Caco-2 (cell line): Measurements from ENCODE around the gene NCKAP5. TPM values are rescaled to one million over a fixed set of nuclear protein-coding genes. Genes with fewer than 3 reads are reported as not detected.

Experiments
- BruUV-seq: library from RNA; stranded (reverse); fragments of 400-500 nt; replicated peaks from 2 replicates; lab custom pipeline; 2021; lab: Mats Ljungman, UMichigan
- CTCF ChIA-PET: fragments of 300-600 bp; sonication (Branson Sonifier 250); formaldehyde crosslinking; loops from one replicate; lab custom pipeline; 2022; ENCODE audit warnings: antibody characterized with exemption; lab: Charles Lee
- POLR2A ChIA-PET: fragments of 300-600 bp; sonication (Branson Sonifier 250); formaldehyde crosslinking; loops from one replicate; lab custom pipeline; 2022; ENCODE audit warnings: antibody characterized with exemption; lab: Charles Lee
- DNase-seq, 2 experiments: peaks; one replicate each; pipeline versions ENCODE4 v3.0.0 to v3.0.0-alpha.2; 2020 to 2022
- H3K27me3 ChIP-seq: replicated peaks from 2 replicates; pipeline ENCODE4 v1.6.0; 2011; ENCODE audit warnings: low read length; ENCODE audit not compliant: control insufficient read depth, insufficient read depth
- H3K36me3 ChIP-seq: 2 replicates; pipeline ENCODE4 v1.5.1; 2011; ENCODE audit warnings: low read length; ENCODE audit not compliant: control insufficient read depth, insufficient read depth
- H3K4me1 ChIP-seq: fragments of 250-450 bp; sonication (Bioruptor Pico); 2 replicates; pipeline ENCODE4 v1.5.1; 2020; ENCODE audit warnings: mild to moderate bottlenecking
- H3K4me3 ChIP-seq: 2 replicates; pipeline ENCODE4 v1.5.1; 2011; ENCODE audit warnings: low read depth, mild to moderate bottlenecking, control low read depth, low read length
- H3K9me3 ChIP-seq: fragments of 250-450 bp; sonication (Bioruptor Pico); 2 replicates; pipeline ENCODE4 v1.5.1; 2020; ENCODE audit warnings: mild to moderate bottlenecking, moderate library complexity
- H3K27ac Mint-ChIP-seq: one replicate; pipeline ENCODE4 v1.8.0; 2022; ENCODE audit warnings: mixed read lengths; ENCODE audit not compliant: unreplicated experiment
- H3K27me3 Mint-ChIP-seq: one replicate; pipeline ENCODE4 v1.8.0; 2022; ENCODE audit warnings: mixed read lengths; ENCODE audit not compliant: insufficient read depth, unreplicated experiment
- H3K36me3 Mint-ChIP-seq: one replicate; pipeline ENCODE4 v1.8.0; 2022; ENCODE audit warnings: mild to moderate bottlenecking, mixed read lengths; ENCODE audit not compliant: insufficient read depth, unreplicated experiment
- H3K4me1 Mint-ChIP-seq: one replicate; pipeline ENCODE4 v1.8.0; 2022; ENCODE audit warnings: low read depth, mixed read lengths; ENCODE audit not compliant: unreplicated experiment
- H3K4me3 Mint-ChIP-seq: one replicate; pipeline ENCODE4 v1.8.0; 2022; ENCODE audit warnings: mild to moderate bottlenecking, moderate library complexity, mixed read lengths; ENCODE audit not compliant: unreplicated experiment
- H3K9me3 Mint-ChIP-seq: one replicate; pipeline ENCODE4 v1.8.0; 2022; ENCODE audit warnings: mixed read lengths; ENCODE audit not compliant: unreplicated experiment
- intact Hi-C: fragments of 100-400 bp; cut with micrococcal nuclease; formaldehyde crosslinking; loops from one replicate; pipeline ENCODE4 v1.10.0; 2022; ENCODE audit not compliant: unreplicated experiment
- total RNA-seq: library from RNA; stranded (reverse); gene quantifications from 2 replicates; pipeline ENCODE4 v1.2.3, GENCODE V29; 2022
- TF ChIP-seq, protein P1 (sequence below), 2 experiments: fragments of 200-600 bp in 1 of 2; IDR thresholded peaks; 1 replicate in 1 of 2; 2 replicates in 1 of 2; pipeline versions ENCODE4 v1.5.1 to v1.8.0; 2011 to 2022; ENCODE audit warnings: antibody characterized with exemption in 1 of 2, control low read depth in 1 of 2, inconsistent platforms in 1 of 2, low read depth in 1 of 2, low read length in 1 of 2, mild to moderate bottlenecking in 1 of 2, moderate library complexity in 1 of 2; ENCODE audit not compliant: insufficient read depth in 1 of 2, severe bottlenecking in 1 of 2, unreplicated experiment in 1 of 2

Gene NCKAP5
- total RNA-seq, 1 experiment from 2014 or later: 3.8 TPM

- Histone ChIP-seq H3K4me1 (no peaks in the 10 kb centered on the region), H3K36me3 (no peaks in the 10 kb centered on the region), H3K9me3 (no peaks in the 10 kb centered on the region), H3K4me3 (no peak overlapping the region), H3K27me3 (no peaks in the 10 kb centered on the region)
- intact Hi-C loops: no loop called here
- Mint-ChIP-seq H3K36me3 (no peaks in the 10 kb centered on the region), H3K27me3 (no peaks in the 10 kb centered on the region), H3K27ac (no peak overlapping the region), H3K4me3 (no peak overlapping the region), H3K9me3 (no peaks in the 10 kb centered on the region), H3K4me1 (no peaks in the 10 kb centered on the region)
- TF ChIP-seq, protein P1, sequence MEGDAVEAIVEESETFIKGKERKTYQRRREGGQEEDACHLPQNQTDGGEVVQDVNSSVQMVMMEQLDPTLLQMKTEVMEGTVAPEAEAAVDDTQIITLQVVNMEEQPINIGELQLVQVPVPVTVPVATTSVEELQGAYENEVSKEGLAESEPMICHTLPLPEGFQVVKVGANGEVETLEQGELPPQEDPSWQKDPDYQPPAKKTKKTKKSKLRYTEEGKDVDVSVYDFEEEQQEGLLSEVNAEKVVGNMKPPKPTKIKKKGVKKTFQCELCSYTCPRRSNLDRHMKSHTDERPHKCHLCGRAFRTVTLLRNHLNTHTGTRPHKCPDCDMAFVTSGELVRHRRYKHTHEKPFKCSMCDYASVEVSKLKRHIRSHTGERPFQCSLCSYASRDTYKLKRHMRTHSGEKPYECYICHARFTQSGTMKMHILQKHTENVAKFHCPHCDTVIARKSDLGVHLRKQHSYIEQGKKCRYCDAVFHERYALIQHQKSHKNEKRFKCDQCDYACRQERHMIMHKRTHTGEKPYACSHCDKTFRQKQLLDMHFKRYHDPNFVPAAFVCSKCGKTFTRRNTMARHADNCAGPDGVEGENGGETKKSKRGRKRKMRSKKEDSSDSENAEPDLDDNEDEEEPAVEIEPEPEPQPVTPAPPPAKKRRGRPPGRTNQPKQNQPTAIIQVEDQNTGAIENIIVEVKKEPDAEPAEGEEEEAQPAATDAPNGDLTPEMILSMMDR (IDR thresholded peaks at IDR 0.05; ENCODE audit: insufficient read depth in 1 of 2, low read depth in 1 of 2, low read length in 1 of 2, severe bottlenecking in 1 of 2, unreplicated experiment in 1 of 2): no peak
- ChIA-PET CTCF (no interaction called here), POLR2A (no interaction called here)
- DNase-seq: no peak
- no TSS peak for BruUV-seq
These were observed 445.7 kb downstream of the NCKAP5 start for GRCh38 chr2:133122529-133122928.

DNA sequence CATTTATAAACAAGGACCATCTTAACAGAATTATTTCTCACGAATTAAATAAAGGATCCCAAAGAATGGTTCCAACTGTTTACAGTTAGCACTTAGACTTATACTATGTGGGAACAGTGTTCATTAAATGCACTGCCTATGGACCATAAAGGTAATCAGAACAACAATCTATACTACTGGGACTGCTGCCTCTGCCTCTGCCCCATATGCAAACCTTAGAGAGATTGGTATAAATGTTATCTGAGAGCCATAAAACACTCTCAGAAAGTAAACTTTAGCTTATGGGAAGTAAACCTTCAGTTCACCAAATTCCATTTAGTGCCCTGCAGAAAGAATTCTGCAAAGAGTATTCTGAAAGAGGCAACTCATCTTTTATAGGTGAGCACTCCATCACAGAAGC lies 448.0 kb downstream of the NCKAP5 start:
- Mint-ChIP-seq H3K27me3 (no peaks in the 10 kb centered on the region), H3K27ac (no peak overlapping the region), H3K4me3 (no peak overlapping the region), H3K9me3 (no peaks in the 10 kb centered on the region), H3K36me3 (no peaks in the 10 kb centered on the region), H3K4me1 (no peaks in the 10 kb centered on the region)
- BruUV-seq: no TSS peak
- intact Hi-C loops: no loop called here
- DNase-seq: no peak
- H3K4me3 ChIP-seq: no peak overlapping the region
- TF ChIP-seq, protein P1 (IDR thresholded peaks at IDR 0.05; ENCODE audit: insufficient read depth in 1 of 2, low read depth in 1 of 2, low read length in 1 of 2, severe bottlenecking in 1 of 2, unreplicated experiment in 1 of 2): no peak
- ChIA-PET CTCF (no interaction called here), POLR2A (no interaction called here)
- no peaks in the 10 kb centered on the region for H3K36me3 ChIP-seq
- H3K4me1 ChIP-seq: no peaks in the 10 kb centered on the region
- no peaks in the 10 kb centered on the region for H3K9me3 ChIP-seq
- no peaks in the 10 kb centered on the region for H3K27me3 ChIP-seq

DNA sequence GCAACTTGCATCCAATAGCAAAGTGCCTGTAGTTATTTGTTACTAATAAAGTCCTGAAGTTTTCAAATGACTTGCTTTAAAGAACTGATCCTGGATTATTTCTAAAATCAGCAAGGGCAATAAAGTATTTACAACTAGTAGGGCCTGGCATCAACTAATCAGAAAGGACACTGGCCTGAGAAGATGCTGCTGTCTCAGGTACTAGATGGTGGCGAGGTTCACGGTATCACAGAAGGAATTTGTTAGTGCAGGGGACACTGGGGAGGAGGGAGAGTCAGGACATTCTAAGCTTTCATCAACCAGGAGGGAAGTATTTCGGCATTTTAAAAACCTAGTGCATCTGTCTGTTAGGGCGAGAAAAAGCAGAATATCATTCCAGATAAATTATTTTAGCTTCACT lies 458.1 kb downstream of the NCKAP5 start:
- Mint-ChIP-seq H3K36me3 (no peaks in the 10 kb centered on the region), H3K27ac (no peak overlapping the region), H3K27me3 (peaks cover 5% of the 10 kb centered on the region), H3K4me3 (no peak overlapping the region), H3K9me3 (no peaks in the 10 kb centered on the region), H3K4me1 (no peaks in the 10 kb centered on the region)
- TF ChIP-seq, protein P1 (IDR thresholded peaks at IDR 0.05; ENCODE audit: insufficient read depth in 1 of 2, low read depth in 1 of 2, low read length in 1 of 2, severe bottlenecking in 1 of 2, unreplicated experiment in 1 of 2): no peak
- Histone ChIP-seq H3K36me3 (no peaks in the 10 kb centered on the region), H3K4me3 (no peak overlapping the region), H3K9me3 (no peaks in the 10 kb centered on the region), H3K27me3 (no peaks in the 10 kb centered on the region), H3K4me1 (no peaks in the 10 kb centered on the region)
- BruUV-seq: no TSS peak
- intact Hi-C loops: no loop called here
- POLR2A ChIA-PET: no interaction called here
- no peak for DNase-seq
- CTCF ChIA-PET: no interaction called here
